ENCODE results near the gene SCD. TPM values are rescaled to one million over a fixed set of nuclear protein-coding genes. Genes with fewer than 3 reads are reported as not detected.
A peak's percentile ranks its signal among the peaks of the same experiment; 100 is the strongest.

Gene SCD
- total RNA-seq, 6 donors from 2014 or later = 108 to 464 (median 251) TPM

- Histone ChIP-seq H3K36me3 (no peaks in the 10 kb centered on the region), H3K27ac (no peak overlapping the region), H3K4me3 (no peak overlapping the region), H3K27me3 (no peaks in the 10 kb centered on the region), H3K4me1 (no peaks in the 10 kb centered on the region), H3K9me3 (no peaks in the 10 kb centered on the region)
- no peak for ATAC-seq (ENCODE audit: low FRiP score in 2 of 2)
- no peak for DNase-seq
- WGBS, 2 donors = 89 to 90% methylated on average over 5 of the region's 5 CpGs
- TF ChIP-seq EP300 (IDR thresholded peaks at IDR 0.05) (no peak), POLR2A (IDR thresholded peaks at IDR 0.05) (no peak)
These were observed 40.2 kb upstream of the SCD start for GRCh38 chr10:100306861-100307260.

GRCh38 chr10:100307684-100308083, 39.3 kb upstream of the SCD start:
- no peak overlapping the region for H3K4me3 ChIP-seq
- no peaks in the 10 kb centered on the region for H3K9me3 ChIP-seq
- TF ChIP-seq POLR2A (IDR thresholded peaks at IDR 0.05) (no peak), CTCF (IDR thresholded peaks at IDR 0.05) (no peak), EP300 (IDR thresholded peaks at IDR 0.05) (no peak), POLR2AphosphoS5 (IDR thresholded peaks at IDR 0.05) (peak in 1 of 2 donors; percentile 10)
- no peak overlapping the region for H3K27ac ChIP-seq
- no peaks in the 10 kb centered on the region for H3K27me3 ChIP-seq
- no peak for ATAC-seq (ENCODE audit: low FRiP score in 2 of 2)
- 84 to 86% methylated on average over 3 of the region's 3 CpGs for WGBS, 2 donors
- no peak for DNase-seq
- H3K4me1 ChIP-seq = no peaks in the 10 kb centered on the region
- H3K36me3 ChIP-seq = no peaks in the 10 kb centered on the region

- Histone ChIP-seq H3K27ac (no peak overlapping the region), H3K9me3 (no peaks in the 10 kb centered on the region), H3K36me3 (no peaks in the 10 kb centered on the region), H3K4me3 (no peak overlapping the region), H3K27me3 (no peaks in the 10 kb centered on the region), H3K4me1 (no peaks in the 10 kb centered on the region)
- ATAC-seq (ENCODE audit: low FRiP score in 2 of 2) = no peak
- DNase-seq = no peak
- TF ChIP-seq POLR2AphosphoS5 (IDR thresholded peaks at IDR 0.05) (no peak), EP300 (IDR thresholded peaks at IDR 0.05) (no peak), CTCF (IDR thresholded peaks at IDR 0.05) (no peak), POLR2A (IDR thresholded peaks at IDR 0.05) (no peak)
- WGBS, 2 donors = 64 to 73% methylated on average over 4 of the region's 4 CpGs
These were observed 35.7 kb upstream of the SCD start for GRCh38 chr10:100311298-100311697.

GRCh38 chr10:100315615-100316014, 31.4 kb upstream of the SCD start:
- DNase-seq (no peak), ATAC-seq (ENCODE audit: low FRiP score in 2 of 2) (no peak)
- H3K27ac ChIP-seq = no peak overlapping the region
- no peaks in the 10 kb centered on the region for H3K4me1 ChIP-seq
- no peaks in the 10 kb centered on the region for H3K9me3 ChIP-seq
- 76 to 86% methylated on average over 4 of the region's 4 CpGs for WGBS, 2 donors
- H3K4me3 ChIP-seq = no peak overlapping the region
- H3K36me3 ChIP-seq = no peaks in the 10 kb centered on the region
- TF ChIP-seq POLR2A (IDR thresholded peaks at IDR 0.05) (no peak), CTCF (IDR thresholded peaks at IDR 0.05) (no peak), POLR2AphosphoS5 (IDR thresholded peaks at IDR 0.05) (no peak), EP300 (IDR thresholded peaks at IDR 0.05) (no peak)
- H3K27me3 ChIP-seq = no peaks in the 10 kb centered on the region

- Histone ChIP-seq H3K27ac (no peak overlapping the region), H3K36me3 (no peaks in the 10 kb centered on the region), H3K27me3 (no peaks in the 10 kb centered on the region), H3K4me1 (no peaks in the 10 kb centered on the region), H3K4me3 (no peak overlapping the region), H3K9me3 (no peaks in the 10 kb centered on the region)
- ATAC-seq (ENCODE audit: low FRiP score in 2 of 2) (no peak), DNase-seq (no peak)
- no peak for TF ChIP-seq POLR2A (IDR thresholded peaks at IDR 0.05)
- 79 to 88% methylated on average over 4 of the region's 4 CpGs for WGBS, 2 donors
These were observed 28.8 kb upstream of the SCD start for GRCh38 chr10:100318207-100318606.

- Histone ChIP-seq H3K36me3 (no peaks in the 10 kb centered on the region), H3K27me3 (no peaks in the 10 kb centered on the region), H3K9me3 (no peaks in the 10 kb centered on the region), H3K4me3 (no peak overlapping the region), H3K27ac (no peak overlapping the region), H3K4me1 (no peaks in the 10 kb centered on the region)
- ATAC-seq (ENCODE audit: low FRiP score in 2 of 2) (no peak), DNase-seq (no peak)
- TF ChIP-seq EP300 (IDR thresholded peaks at IDR 0.05) (no peak), POLR2AphosphoS5 (IDR thresholded peaks at IDR 0.05) (no peak), CTCF (IDR thresholded peaks at IDR 0.05) (no peak), POLR2A (IDR thresholded peaks at IDR 0.05) (no peak)
- WGBS, 2 donors = 50 to 66% methylated on average over 1 of the region's 1 CpG
These were observed 27.2 kb upstream of the SCD start for GRCh38 chr10:100319707-100320402.

Measured in upper lobe of left lung (tissue), 6 donors.